Colonic mucosa (tissue), 4 donors: ENCODE data around the gene MRPS25. TPM values are rescaled to one million over a fixed set of nuclear protein-coding genes. Genes with fewer than 3 reads are reported as not detected.

ENCODE experiments used
- DNase-seq: peaks from one replicate; pipeline ENCODE4 v3.0.0-alpha.2; 2020
- H3K27ac ChIP-seq: fragments of 200-600 bp; one replicate; pipeline ENCODE4 v1.8.0; 2021
- H3K27me3 ChIP-seq: fragments of 200-600 bp; one replicate; pipeline ENCODE4 v1.8.0; 2021
- H3K36me3 ChIP-seq: fragments of 200-600 bp; one replicate; pipeline ENCODE4 v1.8.0; 2021
- H3K4me1 ChIP-seq: fragments of 200-600 bp; one replicate; pipeline ENCODE4 v1.8.0; 2021; ENCODE audit warnings: mild to moderate bottlenecking
- H3K4me3 ChIP-seq: fragments of 200-600 bp; one replicate; pipeline ENCODE4 v1.8.0; 2021
- H3K9ac ChIP-seq, 2 donors: one replicate each; pipeline ENCODE4 v1.7.0; 2013; ENCODE audit warnings: control low read depth in 2 of 2, low read depth in 2 of 2, low read length in 2 of 2
- H3K9me3 ChIP-seq: fragments of 200-600 bp; one replicate; pipeline ENCODE4 v1.8.0; 2021
- intact Hi-C: fragments of 100-400 bp; cut with DNase I; formaldehyde crosslinking; loops from one replicate; pipeline ENCODE4 v1.14.1; 2022
- total RNA-seq, 2 donors: library from RNA; stranded (reverse); fragmentation: NEBNext Ultra II Directional in 1 of 2; extraction: Animal tissue kit (Norgen Biotek cat#: 25700) in 1 of 2; gene quantifications; one replicate each; pipeline ENCODE4 v1.2.1, GENCODE V29; 2021
- TF ChIP-seq, protein P1 (sequence below): fragments of 200-600 bp; IDR thresholded peaks from one replicate; pipeline ENCODE4 v1.8.0; 2022; ENCODE audit warnings: antibody characterized with exemption, mild to moderate bottlenecking
- donor health status: healthy.
- donor health status: DM: no; HTN: no; CAD: no.
- donor health status: DM: no; HTN: no; CAD: no.

The MRPS25 gene
- total RNA-seq, 2 donors from 2014 or later: 53.3 to 117 TPM

DNA sequence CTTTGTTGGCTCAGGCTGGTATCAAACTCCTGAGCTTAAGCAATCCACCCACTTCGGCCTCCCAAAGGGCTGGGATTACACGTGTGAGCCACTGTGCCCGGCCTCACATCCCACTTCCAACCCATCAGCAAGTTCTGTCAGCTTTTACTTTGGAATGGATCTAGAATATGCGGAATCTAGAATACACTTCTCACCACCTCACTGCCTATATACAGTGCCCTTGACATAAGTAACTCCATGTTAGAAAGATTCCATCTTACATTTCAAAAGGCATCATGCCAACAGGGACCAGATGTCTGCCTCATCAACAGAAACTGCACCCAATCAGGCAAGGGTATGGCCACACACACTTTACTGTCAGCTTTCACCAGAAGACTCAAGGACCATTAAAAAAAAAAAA is 43.8 kb upstream of the MRPS25 start:
- H3K4me1 ChIP-seq: no peaks in the 10 kb centered on the region
- H3K27me3 ChIP-seq: no peaks in the 10 kb centered on the region
- TF ChIP-seq, protein P1, sequence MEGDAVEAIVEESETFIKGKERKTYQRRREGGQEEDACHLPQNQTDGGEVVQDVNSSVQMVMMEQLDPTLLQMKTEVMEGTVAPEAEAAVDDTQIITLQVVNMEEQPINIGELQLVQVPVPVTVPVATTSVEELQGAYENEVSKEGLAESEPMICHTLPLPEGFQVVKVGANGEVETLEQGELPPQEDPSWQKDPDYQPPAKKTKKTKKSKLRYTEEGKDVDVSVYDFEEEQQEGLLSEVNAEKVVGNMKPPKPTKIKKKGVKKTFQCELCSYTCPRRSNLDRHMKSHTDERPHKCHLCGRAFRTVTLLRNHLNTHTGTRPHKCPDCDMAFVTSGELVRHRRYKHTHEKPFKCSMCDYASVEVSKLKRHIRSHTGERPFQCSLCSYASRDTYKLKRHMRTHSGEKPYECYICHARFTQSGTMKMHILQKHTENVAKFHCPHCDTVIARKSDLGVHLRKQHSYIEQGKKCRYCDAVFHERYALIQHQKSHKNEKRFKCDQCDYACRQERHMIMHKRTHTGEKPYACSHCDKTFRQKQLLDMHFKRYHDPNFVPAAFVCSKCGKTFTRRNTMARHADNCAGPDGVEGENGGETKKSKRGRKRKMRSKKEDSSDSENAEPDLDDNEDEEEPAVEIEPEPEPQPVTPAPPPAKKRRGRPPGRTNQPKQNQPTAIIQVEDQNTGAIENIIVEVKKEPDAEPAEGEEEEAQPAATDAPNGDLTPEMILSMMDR: no peak
- no peak for DNase-seq
- intact Hi-C loops: no loop called here
- no peak overlapping the region for H3K4me3 ChIP-seq
- no peak overlapping the region for H3K27ac ChIP-seq
- no peaks in the 10 kb centered on the region for H3K36me3 ChIP-seq
- H3K9me3 ChIP-seq: no peaks in the 10 kb centered on the region
- no peak overlapping the region for H3K9ac ChIP-seq

DNA sequence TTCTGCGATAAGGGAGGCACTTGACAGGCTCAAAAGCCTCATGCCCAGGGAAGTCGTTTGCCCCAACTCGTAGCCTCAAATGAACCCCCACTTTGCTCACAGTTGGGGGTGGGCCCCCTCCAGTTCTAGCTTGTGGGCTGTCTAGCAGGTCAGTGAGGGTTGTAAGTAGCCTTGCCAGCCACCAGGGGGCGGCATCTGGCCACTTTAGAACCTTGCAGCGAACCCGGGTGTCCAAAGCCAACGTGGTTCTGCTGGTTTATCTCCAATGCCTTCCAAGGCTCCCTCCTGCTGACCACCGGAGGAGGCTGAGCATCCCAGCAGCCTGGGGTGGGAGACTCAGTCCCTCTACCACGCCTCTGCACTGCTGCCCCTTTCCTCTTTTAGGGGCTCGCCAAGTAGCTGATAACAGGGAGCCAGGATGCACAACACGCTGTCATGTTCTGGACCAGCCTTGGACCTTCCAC is 43.0 kb upstream of the MRPS25 start:
- intact Hi-C loops: no loop called here
- TF ChIP-seq, protein P1: peak; percentile 91
- H3K9ac ChIP-seq: no peak overlapping the region
- peak; percentile 68 for DNase-seq
- H3K27me3 ChIP-seq: no peaks in the 10 kb centered on the region
- no peaks in the 10 kb centered on the region for H3K36me3 ChIP-seq
- no peak overlapping the region for H3K27ac ChIP-seq
- H3K4me1 ChIP-seq: no peaks in the 10 kb centered on the region
- no peak overlapping the region for H3K4me3 ChIP-seq
- no peaks in the 10 kb centered on the region for H3K9me3 ChIP-seq

DNA sequence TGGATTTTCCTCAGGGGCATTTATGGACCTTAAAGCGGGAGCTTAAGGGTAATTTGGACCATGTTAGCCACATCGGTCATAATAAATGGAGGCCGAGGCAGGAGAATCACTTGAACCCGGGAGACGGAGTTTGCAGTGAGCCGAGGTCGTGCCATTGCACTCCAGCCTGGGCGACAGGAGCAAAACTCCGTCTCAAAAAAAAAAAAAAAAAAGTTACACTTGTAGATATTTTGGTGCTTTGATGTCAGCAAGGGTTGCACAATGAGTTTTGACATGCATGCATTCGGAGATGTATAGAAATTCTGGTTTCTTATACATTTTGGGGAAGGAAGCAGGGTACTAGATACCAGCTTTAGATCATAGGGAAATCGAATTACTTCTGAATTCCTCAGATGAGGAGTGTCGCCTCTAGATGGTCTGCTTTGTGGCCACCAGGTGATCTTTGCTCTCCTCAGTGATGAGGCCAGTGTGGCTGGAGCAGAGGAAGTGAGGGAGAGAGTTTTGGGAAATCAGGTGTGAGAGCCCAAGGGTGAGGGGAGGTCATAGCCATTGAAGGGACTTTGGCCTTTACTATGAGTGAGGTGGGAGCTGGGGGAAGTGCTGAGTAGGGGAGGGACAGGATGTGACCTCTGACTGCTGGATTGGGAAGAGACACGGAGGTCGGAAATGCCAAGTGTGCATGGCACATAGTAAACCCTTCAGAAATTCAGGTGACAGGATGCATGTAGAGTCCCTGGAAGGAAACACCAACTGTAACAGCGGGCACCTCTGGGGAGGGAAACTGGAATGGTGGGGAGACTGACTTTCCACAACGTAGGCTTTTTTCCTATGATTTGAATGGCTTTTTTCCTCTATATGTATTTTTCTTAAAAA is 42.2 kb upstream of the MRPS25 start:
- TF ChIP-seq, protein P1: no peak

DNA sequence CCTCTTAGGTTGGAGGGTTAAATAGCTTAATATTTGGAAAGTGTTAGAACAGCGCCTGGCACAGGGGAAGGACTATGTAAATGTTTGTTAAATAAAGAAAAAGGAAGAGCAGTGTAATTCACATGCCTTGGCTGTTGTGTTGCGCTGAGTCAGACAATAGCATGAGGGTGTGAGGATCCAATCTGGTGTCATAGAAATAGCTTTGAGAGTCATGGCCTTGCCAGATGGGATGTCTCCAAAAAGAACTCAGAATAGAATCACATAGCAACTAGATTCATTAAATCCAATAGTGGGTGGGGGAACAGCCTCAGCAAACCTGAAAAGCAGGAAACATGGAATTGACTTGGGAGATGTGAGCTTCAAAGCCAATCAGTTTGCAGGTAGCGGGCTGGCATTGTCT is 37.7 kb upstream of the MRPS25 start:
- intact Hi-C loops: no loop called here
- no peak overlapping the region for H3K9ac ChIP-seq
- H3K27me3 ChIP-seq: no peaks in the 10 kb centered on the region
- H3K9me3 ChIP-seq: no peaks in the 10 kb centered on the region
- no peaks in the 10 kb centered on the region for H3K4me1 ChIP-seq
- H3K4me3 ChIP-seq: no peak overlapping the region
- no peaks in the 10 kb centered on the region for H3K36me3 ChIP-seq
- TF ChIP-seq, protein P1: no peak
- H3K27ac ChIP-seq: no peak overlapping the region
- DNase-seq: peak; percentile 51

More for the DNA sequence above, 42.2 kb upstream of the MRPS25 start:
- DNase-seq: no peak
- Histone ChIP-seq H3K4me3 (no peak overlapping the region), H3K27ac (no peak overlapping the region), H3K27me3 (no peaks in the 10 kb centered on the region), H3K9me3 (no peaks in the 10 kb centered on the region), H3K4me1 (no peaks in the 10 kb centered on the region), H3K9ac (no peak overlapping the region), H3K36me3 (no peaks in the 10 kb centered on the region)
- intact Hi-C loops: no loop called here

DNA sequence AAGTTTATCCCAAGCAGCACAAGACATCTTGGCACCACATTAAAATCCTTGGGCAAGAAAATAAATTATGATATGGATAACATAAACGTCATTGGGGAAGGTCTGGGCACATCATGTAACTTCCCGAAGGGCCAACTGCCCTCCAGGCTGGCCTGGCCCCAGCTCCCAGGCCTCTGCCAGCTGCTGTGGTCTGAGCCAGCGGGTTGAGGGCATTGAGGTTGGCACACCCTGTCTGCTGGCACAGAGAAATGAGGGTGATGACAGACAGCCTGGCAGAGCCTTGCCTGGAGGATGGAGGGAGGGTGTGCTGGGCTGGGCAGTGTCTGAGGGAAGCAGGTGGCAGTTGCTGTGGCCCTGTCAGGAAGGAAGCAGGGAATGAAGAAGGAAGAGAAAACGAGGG is 37.1 kb upstream of the MRPS25 start:
- no peaks in the 10 kb centered on the region for H3K9me3 ChIP-seq
- peak; percentile 62 for DNase-seq
- H3K9ac ChIP-seq: no peak overlapping the region
- TF ChIP-seq, protein P1: no peak
- no peaks in the 10 kb centered on the region for H3K27me3 ChIP-seq
- H3K36me3 ChIP-seq: no peaks in the 10 kb centered on the region
- H3K4me1 ChIP-seq: no peaks in the 10 kb centered on the region
- no peak overlapping the region for H3K27ac ChIP-seq
- no peak overlapping the region for H3K4me3 ChIP-seq
- intact Hi-C loops: no loop called here
